ENCODE measurements around the gene HTT.

DNA sequence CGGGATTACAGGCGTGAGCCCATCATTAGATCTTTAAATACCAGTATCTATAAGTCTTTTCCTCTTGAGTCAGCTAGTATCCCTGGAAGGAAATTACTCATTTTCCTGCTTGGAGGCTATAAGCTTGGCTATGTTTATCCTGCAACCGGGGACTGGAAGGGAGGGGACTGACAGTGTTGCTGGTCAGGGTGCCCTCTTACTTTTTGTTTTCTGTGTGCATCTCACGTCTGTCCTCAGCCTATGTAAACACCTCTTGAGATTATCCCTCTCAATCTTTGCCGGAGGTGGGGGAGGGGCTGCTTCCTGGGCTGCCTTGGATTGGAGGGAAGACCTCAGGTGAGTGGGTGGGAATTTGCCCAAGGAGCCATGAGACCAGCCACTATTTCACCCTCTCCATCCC lies 37.0 kb downstream of the HTT start:
- TF ChIP-seq, protein P1, sequence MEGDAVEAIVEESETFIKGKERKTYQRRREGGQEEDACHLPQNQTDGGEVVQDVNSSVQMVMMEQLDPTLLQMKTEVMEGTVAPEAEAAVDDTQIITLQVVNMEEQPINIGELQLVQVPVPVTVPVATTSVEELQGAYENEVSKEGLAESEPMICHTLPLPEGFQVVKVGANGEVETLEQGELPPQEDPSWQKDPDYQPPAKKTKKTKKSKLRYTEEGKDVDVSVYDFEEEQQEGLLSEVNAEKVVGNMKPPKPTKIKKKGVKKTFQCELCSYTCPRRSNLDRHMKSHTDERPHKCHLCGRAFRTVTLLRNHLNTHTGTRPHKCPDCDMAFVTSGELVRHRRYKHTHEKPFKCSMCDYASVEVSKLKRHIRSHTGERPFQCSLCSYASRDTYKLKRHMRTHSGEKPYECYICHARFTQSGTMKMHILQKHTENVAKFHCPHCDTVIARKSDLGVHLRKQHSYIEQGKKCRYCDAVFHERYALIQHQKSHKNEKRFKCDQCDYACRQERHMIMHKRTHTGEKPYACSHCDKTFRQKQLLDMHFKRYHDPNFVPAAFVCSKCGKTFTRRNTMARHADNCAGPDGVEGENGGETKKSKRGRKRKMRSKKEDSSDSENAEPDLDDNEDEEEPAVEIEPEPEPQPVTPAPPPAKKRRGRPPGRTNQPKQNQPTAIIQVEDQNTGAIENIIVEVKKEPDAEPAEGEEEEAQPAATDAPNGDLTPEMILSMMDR (CRISPR knock-in tag; IDR thresholded peaks at IDR 0.05): no peak
- TF ChIP-seq SETDB1 (CRISPR knock-in tag; IDR thresholded peaks at IDR 0.05; ENCODE audit: borderline replicate concordance) (no peak), HBP1 (CRISPR knock-in tag; IDR thresholded peaks at IDR 0.05; ENCODE audit: low read depth) (no peak), POLR2AphosphoS5 (IDR thresholded peaks at IDR 0.05; ENCODE audit: low read depth, low read length) (no peak), ZSCAN29 (CRISPR knock-in tag; conservative IDR thresholded peaks at IDR 0.05) (no peak), MYC (CRISPR knock-in tag; IDR thresholded peaks at IDR 0.05; ENCODE audit: borderline replicate concordance) (no peak), ZNF280B (CRISPR knock-in tag; IDR thresholded peaks at IDR 0.05; ENCODE audit: borderline replicate concordance) (no peak), ZSCAN5A (CRISPR knock-in tag; IDR thresholded peaks at IDR 0.05; ENCODE audit: borderline replicate concordance) (no peak), HIVEP1 (CRISPR knock-in tag; IDR thresholded peaks at IDR 0.05) (no peak), HNF1A (IDR thresholded peaks at IDR 0.05; ENCODE audit: low read depth) (no peak), HNF1A (CRISPR knock-in tag; IDR thresholded peaks at IDR 0.05; ENCODE audit: borderline replicate concordance) (no peak), ZZZ3 (CRISPR knock-in tag; IDR thresholded peaks at IDR 0.05; ENCODE audit: borderline replicate concordance) (no peak)

Measured in HepG2 (cell line).